ENCODE results near the gene GCC2. TPM values are rescaled to one million over a fixed set of nuclear protein-coding genes. Genes with fewer than 3 reads are reported as not detected.

Gene GCC2
- total and polyA plus RNA-seq, 9 of the 15 experiments (the other 6 are each of a cell fraction or from before 2014, with no cell fraction given) = 11.4 to 35.7 (median 19.9) TPM

DNA sequence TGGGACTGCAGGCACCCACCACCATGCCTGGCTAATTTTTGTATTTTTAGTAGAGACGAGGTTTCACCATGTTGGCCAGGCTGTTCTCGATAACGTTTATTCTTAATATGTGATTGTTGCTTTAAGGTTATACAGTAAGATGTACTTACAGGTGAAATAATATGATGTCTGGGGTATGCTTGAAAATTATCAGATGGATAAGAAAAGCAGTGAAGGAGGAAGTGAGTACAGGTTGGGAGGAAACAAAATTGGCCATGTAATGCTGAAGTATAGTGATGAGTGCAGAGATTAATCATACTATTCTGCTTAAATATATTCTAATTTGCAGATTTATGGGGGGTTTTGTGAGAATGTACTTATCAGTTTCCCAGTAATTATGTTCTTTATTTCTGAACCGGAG lies 3.0 kb downstream of the GCC2 start (continued):
- no peak for TF ChIP-seq REST (IDR thresholded peaks at IDR 0.05; ENCODE audit: borderline replicate concordance)
- no peak for TF ChIP-seq REST (CRISPR knock-in tag; IDR thresholded peaks at IDR 0.05; ENCODE audit: low read depth)
- TF ChIP-seq CAMTA2 (CRISPR knock-in tag; conservative IDR thresholded peaks at IDR 0.05) = no peak
- TF ChIP-seq, protein P1, sequence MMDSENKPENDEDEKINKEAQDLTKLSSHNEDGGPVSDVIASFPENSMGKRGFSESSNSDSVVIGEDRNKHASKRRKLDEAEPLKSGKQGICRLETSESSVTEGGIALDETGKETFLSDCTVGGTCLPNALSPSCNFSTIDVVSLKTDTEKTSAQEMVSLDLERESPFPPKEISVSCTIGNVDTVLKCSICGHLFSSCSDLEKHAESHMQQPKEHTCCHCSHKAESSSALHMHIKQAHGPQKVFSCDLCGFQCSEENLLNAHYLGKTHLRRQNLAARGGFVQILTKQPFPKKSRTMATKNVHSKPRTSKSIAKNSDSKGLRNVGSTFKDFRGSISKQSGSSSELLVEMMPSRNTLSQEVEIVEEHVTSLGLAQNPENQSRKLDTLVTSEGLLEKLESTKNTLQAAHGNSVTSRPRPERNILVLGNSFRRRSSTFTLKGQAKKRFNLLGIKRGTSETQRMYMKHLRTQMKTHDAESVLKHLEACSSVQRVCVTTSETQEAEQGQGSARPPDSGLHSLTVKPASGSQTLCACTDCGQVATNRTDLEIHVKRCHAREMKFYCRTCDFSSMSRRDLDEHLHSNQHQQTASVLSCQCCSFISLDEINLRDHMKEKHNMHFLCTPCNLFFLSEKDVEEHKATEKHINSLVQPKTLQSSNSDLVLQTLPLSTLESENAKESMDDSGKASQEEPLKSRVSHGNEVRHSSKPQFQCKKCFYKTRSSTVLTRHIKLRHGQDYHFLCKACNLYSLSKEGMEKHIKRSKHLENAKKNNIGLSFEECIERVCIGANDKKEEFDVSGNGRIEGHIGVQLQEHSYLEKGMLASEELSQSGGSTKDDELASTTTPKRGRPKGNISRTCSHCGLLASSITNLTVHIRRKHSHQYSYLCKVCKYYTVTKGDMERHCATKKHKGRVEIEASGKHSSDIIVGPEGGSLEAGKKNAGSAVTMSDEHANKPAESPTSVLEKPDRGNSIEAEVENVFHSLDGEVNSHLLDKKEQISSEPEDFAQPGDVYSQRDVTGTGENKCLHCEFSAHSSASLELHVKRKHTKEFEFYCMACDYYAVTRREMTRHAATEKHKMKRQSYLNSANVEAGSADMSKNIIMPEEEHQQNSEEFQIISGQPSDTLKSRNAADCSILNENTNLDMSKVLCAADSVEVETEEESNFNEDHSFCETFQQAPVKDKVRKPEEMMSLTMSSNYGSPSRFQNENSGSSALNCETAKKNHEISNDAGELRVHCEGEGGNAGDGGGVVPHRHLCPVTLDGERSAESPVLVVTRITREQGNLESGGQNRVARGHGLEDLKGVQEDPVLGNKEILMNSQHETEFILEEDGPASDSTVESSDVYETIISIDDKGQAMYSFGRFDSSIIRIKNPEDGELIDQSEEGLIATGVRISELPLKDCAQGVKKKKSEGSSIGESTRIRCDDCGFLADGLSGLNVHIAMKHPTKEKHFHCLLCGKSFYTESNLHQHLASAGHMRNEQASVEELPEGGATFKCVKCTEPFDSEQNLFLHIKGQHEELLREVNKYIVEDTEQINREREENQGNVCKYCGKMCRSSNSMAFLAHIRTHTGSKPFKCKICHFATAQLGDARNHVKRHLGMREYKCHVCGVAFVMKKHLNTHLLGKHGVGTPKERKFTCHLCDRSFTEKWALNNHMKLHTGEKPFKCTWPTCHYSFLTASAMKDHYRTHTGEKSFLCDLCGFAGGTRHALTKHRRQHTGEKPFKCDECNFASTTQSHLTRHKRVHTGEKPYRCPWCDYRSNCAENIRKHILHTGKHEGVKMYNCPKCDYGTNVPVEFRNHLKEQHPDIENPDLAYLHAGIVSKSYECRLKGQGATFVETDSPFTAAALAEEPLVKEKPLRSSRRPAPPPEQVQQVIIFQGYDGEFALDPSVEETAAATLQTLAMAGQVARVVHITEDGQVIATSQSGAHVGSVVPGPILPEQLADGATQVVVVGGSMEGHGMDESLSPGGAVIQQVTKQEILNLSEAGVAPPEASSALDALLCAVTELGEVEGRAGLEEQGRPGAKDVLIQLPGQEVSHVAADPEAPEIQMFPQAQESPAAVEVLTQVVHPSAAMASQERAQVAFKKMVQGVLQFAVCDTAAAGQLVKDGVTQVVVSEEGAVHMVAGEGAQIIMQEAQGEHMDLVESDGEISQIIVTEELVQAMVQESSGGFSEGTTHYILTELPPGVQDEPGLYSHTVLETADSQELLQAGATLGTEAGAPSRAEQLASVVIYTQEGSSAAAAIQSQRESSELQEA (IDR thresholded peaks at IDR 0.05; ENCODE audit: low read depth) = no peak
- no peak for TF ChIP-seq SAFB2 (IDR thresholded peaks at IDR 0.05; ENCODE audit: borderline replicate concordance, low read depth, low read length, severe bottlenecking)
- TF ChIP-seq MYNN (IDR thresholded peaks at IDR 0.05) = no peak
- TF ChIP-seq MYNN (CRISPR knock-in tag; IDR thresholded peaks at IDR 0.05) = no peak
- no peak for TF ChIP-seq BRD4 (IDR thresholded peaks at IDR 0.05)
